Endothelial cell of umbilical vein (primary cell): ENCODE results near the gene JMJD7. TPM values are rescaled to one million over a fixed set of nuclear protein-coding genes. Genes with fewer than 3 reads are reported as not detected.

ENCODE experiments used
- BruUV-seq: library from RNA; stranded (reverse); fragments of 400-500 nt; replicated peaks from 2 replicates; lab custom pipeline; 2021; lab: Mats Ljungman, UMichigan
- CTCF ChIA-PET: fragments of 300-600, 350-600 bp; sonication (Branson Sonifier 250); formaldehyde crosslinking; loops from one replicate; lab custom pipeline; 2021; ENCODE audit warnings: antibody characterized with exemption, inconsistent platforms; lab: Charles Lee
- POLR2A ChIA-PET: fragments of 300-600, 350-600 bp; sonication (Branson Sonifier 250); formaldehyde crosslinking; loops from one replicate; lab custom pipeline; 2021; ENCODE audit warnings: antibody characterized with exemption, inconsistent platforms; lab: Charles Lee
- DNase-seq: peaks from one replicate; pipeline ENCODE4 v3.0.0-alpha.2; 2011; ENCODE audit warnings: low read depth, low spot score
- FAIRE-seq: peaks from 2 replicates; lab custom pipeline; 2011; peaks lifted over from hg19 to GRCh38; lab: Jason Lieb, UNC
- H2AFZ ChIP-seq: 2 replicates; pipeline ENCODE4 v1.6.0; 2012; ENCODE audit warnings: low read depth, low read length, control low read depth, inconsistent platforms
- H3K27ac ChIP-seq: 2 replicates; pipeline ENCODE4 v1.5.1; 2011; ENCODE audit warnings: low read depth, mild to moderate bottlenecking, control low read depth, low read length, moderate library complexity; ENCODE audit not compliant: insufficient read depth
- H3K27me3 ChIP-seq, 2 experiments: 2 replicates each; pipeline versions ENCODE4 v1.6.0 to v1.6.1; 2011; ENCODE audit warnings: low read length in 2 of 2, mixed read lengths in 1 of 2; ENCODE audit not compliant: control insufficient read depth in 2 of 2, insufficient read depth in 2 of 2
- H3K36me3 ChIP-seq, 2 experiments: 2 replicates in 1 of 2; 3 replicates in 1 of 2; pipeline ENCODE4 v1.5.1; 2011; ENCODE audit warnings: low read length in 2 of 2, mild to moderate bottlenecking in 1 of 2, moderate library complexity in 1 of 2; ENCODE audit not compliant: control insufficient read depth in 2 of 2, insufficient read depth in 2 of 2; ENCODE audit errors: extremely low read depth in 1 of 2
- H3K4me1 ChIP-seq: 3 replicates; pipeline ENCODE4 v1.5.1; 2011; ENCODE audit warnings: mild to moderate bottlenecking, low read length; ENCODE audit not compliant: control insufficient read depth, insufficient read depth; ENCODE audit errors: extremely low read depth
- H3K4me2 ChIP-seq: 2 replicates; pipeline ENCODE4 v1.6.1; 2011; ENCODE audit warnings: low read length, control low read depth, mixed read lengths; ENCODE audit not compliant: insufficient read depth
- H3K4me3 ChIP-seq, 3 experiments: fragments of 200-600 bp in 1 of 3; sonication (generic), shearing (Covaris generic) in 1 of 3; replicated peaks in 1 of 3; 2 replicates each; pipeline ENCODE4 v1.5.1; 2011 to 2016; ENCODE audit warnings: control low read depth in 3 of 3, low read length in 3 of 3, mild to moderate bottlenecking in 2 of 3, inconsistent platforms in 1 of 3, low read depth in 1 of 3, moderate library complexity in 1 of 3; ENCODE audit not compliant: insufficient read depth in 1 of 3
- H3K79me2 ChIP-seq: 2 replicates; pipeline ENCODE4 v1.6.0; 2012; ENCODE audit warnings: low read length, inconsistent platforms; ENCODE audit not compliant: control insufficient read depth, insufficient read depth
- H3K9ac ChIP-seq: replicated peaks from 2 replicates; pipeline ENCODE3; 2011; ENCODE audit warnings: low read length, control low read depth; ENCODE audit not compliant: insufficient read depth; ENCODE audit errors: extremely low read depth
- H3K9me1 ChIP-seq: replicated peaks from 3 replicates; pipeline ENCODE4 v1.6.0; 2011; ENCODE audit warnings: mild to moderate bottlenecking, low read length; ENCODE audit not compliant: control insufficient read depth, insufficient read depth; ENCODE audit errors: extremely low read depth
- H3K9me3 ChIP-seq: replicated peaks from 2 replicates; pipeline ENCODE4 v1.5.1; 2012; ENCODE audit warnings: low read length, inconsistent platforms; ENCODE audit not compliant: control insufficient read depth, insufficient read depth
- H4K20me1 ChIP-seq: replicated peaks from 2 replicates; pipeline ENCODE3; 2011; ENCODE audit warnings: mild to moderate bottlenecking, low read length; ENCODE audit not compliant: control insufficient read depth, insufficient read depth; ENCODE audit errors: extremely low read depth
- CTCF ChIP-seq, 2 donors: IDR thresholded peaks; 1 replicate in 1 of 2; 2 replicates in 1 of 2; pipeline ENCODE4 v1.5.1; 2011; ENCODE audit warnings: low read length in 2 of 2, mild to moderate bottlenecking in 2 of 2, moderate library complexity in 2 of 2, control low read depth in 1 of 2, inconsistent platforms in 1 of 2, low read depth in 1 of 2; ENCODE audit not compliant: insufficient read depth in 1 of 2; ENCODE audit errors: extremely low read depth in 1 of 2
- EZH2 ChIP-seq: IDR thresholded peaks from 2 replicates; pipeline ENCODE4 v1.6.1; 2012; ENCODE audit warnings: borderline replicate concordance, low read depth, mild to moderate bottlenecking, moderate library complexity, low read length, inconsistent platforms; ENCODE audit not compliant: severe bottlenecking
- FOS ChIP-seq: IDR thresholded peaks from 2 replicates; pipeline ENCODE4 v1.6.1; 2011; ENCODE audit warnings: mild to moderate bottlenecking, low read length, moderate library complexity, borderline replicate concordance; ENCODE audit not compliant: insufficient read depth
- GATA2 ChIP-seq: IDR thresholded peaks from 2 replicates; pipeline ENCODE4 v1.7.0; 2011; ENCODE audit warnings: low read depth, mild to moderate bottlenecking, moderate library complexity, mixed read lengths, low read length; ENCODE audit not compliant: insufficient read length, insufficient read depth
- JUN ChIP-seq: IDR thresholded peaks from 2 replicates; pipeline ENCODE4 v1.6.1; 2011; ENCODE audit warnings: borderline replicate concordance, low read depth; ENCODE audit not compliant: insufficient read length, insufficient read depth
- MAX ChIP-seq: IDR thresholded peaks from 2 replicates; pipeline ENCODE4 v1.6.1; 2011; ENCODE audit not compliant: insufficient read depth, insufficient read length
- MYC ChIP-seq: IDR thresholded peaks from one replicate; pipeline ENCODE4 v1.6.1; 2011; ENCODE audit warnings: mild to moderate bottlenecking, low read depth, low read length
- POLR2A ChIP-seq: IDR thresholded peaks from 2 replicates; pipeline ENCODE4 v1.6.1; 2012; ENCODE audit warnings: low read depth, mild to moderate bottlenecking, control low read depth, low read length
- POLR2AphosphoS5 ChIP-seq: IDR thresholded peaks from 2 replicates; pipeline ENCODE4 v1.6.1; 2012; ENCODE audit warnings: low read depth, mild to moderate bottlenecking, control low read depth, low read length, moderate library complexity; ENCODE audit not compliant: insufficient read depth
- dilution Hi-C: fragments of 300-500 bp; cut with MboI; formaldehyde crosslinking; loops from one replicate; pipeline ENCODE4 v1.15.0; 2019; ENCODE audit warnings: low sequenced_read_pairs; ENCODE audit not compliant: extremely low pct_ligation_motif_present
- intact Hi-C: fragments of 100-400 bp; cut with micrococcal nuclease; formaldehyde crosslinking; loops from one replicate; pipeline ENCODE4 v1.10.0; 2022
- polyA plus RNA-seq, 4 experiments: library from polyadenylated mRNA; depleted of rRNA in 3 of 4; stranded (reverse) in 3 of 4; unstranded in 1 of 4; fragments of >200 nt; gene quantifications; 2 replicates each; pipeline versions ENCODE4 v1.2.1 to v1.2.3, GENCODE V29; 2011 to 2012; ENCODE audit warnings: missing spikeins in 1 of 4
- total RNA-seq: library from RNA; stranded (reverse); gene quantifications from 2 replicates; pipeline ENCODE4 v1.2.3, GENCODE V29; 2021

JMJD7 gene
- total and polyA plus RNA-seq, 2 donors (not counting 3 experiments of a cell fraction or from before 2014, with no cell fraction given): 7.3 to 11.4 TPM

GRCh38 chr15:41883484-41883825 lies 55.6 kb downstream of the JMJD7 start:
- ChIA-PET POLR2A (no interaction called here), CTCF (no interaction called here)
- Histone ChIP-seq H2AFZ (no peak overlapping the region), H3K79me2 (no peaks in the 10 kb centered on the region), H3K27ac (no peak overlapping the region), H4K20me1 (no peaks in the 10 kb centered on the region), H3K9me1 (no peaks in the 10 kb centered on the region), H3K36me3 (peaks cover 5 to 36% of the 10 kb centered on the region in 2 experiments), H3K9me3 (no peaks in the 10 kb centered on the region), H3K4me3 (no peak overlapping the region), H3K27me3 (no peaks in the 10 kb centered on the region), H3K9ac (no peak overlapping the region), H3K4me1 (no peaks in the 10 kb centered on the region), H3K4me2 (no peak overlapping the region)
- no TSS peak for BruUV-seq
- dilution Hi-C loops (no loop called here), intact Hi-C loops (no loop called here)
- TF ChIP-seq POLR2AphosphoS5: no peak
- no peak for TF ChIP-seq EZH2
- no peak for TF ChIP-seq GATA2
- TF ChIP-seq MAX: no peak
- TF ChIP-seq MYC: no peak
- no peak for TF ChIP-seq CTCF (IDR thresholded peaks at IDR 0.05; ENCODE audit: extremely low read depth in 1 of 2, insufficient read depth in 1 of 2, low read depth in 1 of 2, low read length in 2 of 2)
- TF ChIP-seq JUN: no peak
- no peak for TF ChIP-seq FOS
- no peak for TF ChIP-seq POLR2A
- FAIRE-seq: no peak
- DNase-seq: no peak
